ENCODE measurements around the gene TSEN34.
A peak's percentile ranks its signal among the peaks of the same experiment; 100 is the strongest.
"Not testable (repeated sequence)": the region's sequence is repeated elsewhere in the genome, so short reads cannot be mapped to it uniquely, and the experiment has no call there.

TSEN34 gene

GRCh38 chr19:54189145-54189734 lies 1.9 kb upstream of the TSEN34 start, which contains the start of gene MBOAT7:
TSS of gene MBOAT7 (minus strand) at chr19:54189580. CDS start at chr19:54188508, 1,072 bp downstream.
- H3K9me3 ChIP-seq (ENCODE audit: control insufficient read depth, insufficient read depth, low read length) = no peaks in the 10 kb centered on the region
- H3K36me3 ChIP-seq (ENCODE audit: insufficient read depth, low read length) = no peaks in the 10 kb centered on the region
- peak within 1 kb of the TSS; percentile 97 for H3K9ac ChIP-seq (ENCODE audit: low read depth, low read length)
- no peaks in the 10 kb centered on the region; the same call in 1 of the 2 replicates for H3K4me1 ChIP-seq (ENCODE audit: insufficient read depth, low read length)

- Histone ChIP-seq H3K36me3 (ENCODE audit: insufficient read depth, low read length) (no peaks in the 10 kb centered on the region), H3K4me1 (ENCODE audit: insufficient read depth, low read length) (no peaks in the 10 kb centered on the region; the same call in 1 of the 2 replicates), H3K9ac (ENCODE audit: low read depth, low read length) (peak overlapping the region; percentile 97), H3K9me3 (ENCODE audit: control insufficient read depth, insufficient read depth, low read length) (no peaks in the 10 kb centered on the region)
Observed at GRCh38 chr19:54189735-54190502, 1.2 kb upstream of the TSEN34 start.

GRCh38 chr19:54190503-54191010 lies 551 bp upstream of the TSEN34 start:
- no peaks in the 10 kb centered on the region for H3K36me3 ChIP-seq (ENCODE audit: insufficient read depth, low read length)
- H3K9me3 ChIP-seq (ENCODE audit: control insufficient read depth, insufficient read depth, low read length) = no peaks in the 10 kb centered on the region
- H3K4me1 ChIP-seq (ENCODE audit: insufficient read depth, low read length) = no peaks in the 10 kb centered on the region; the same call in 1 of the 2 replicates
- H3K9ac ChIP-seq (ENCODE audit: low read depth, low read length) = peak overlapping the region; percentile 97

DNA sequence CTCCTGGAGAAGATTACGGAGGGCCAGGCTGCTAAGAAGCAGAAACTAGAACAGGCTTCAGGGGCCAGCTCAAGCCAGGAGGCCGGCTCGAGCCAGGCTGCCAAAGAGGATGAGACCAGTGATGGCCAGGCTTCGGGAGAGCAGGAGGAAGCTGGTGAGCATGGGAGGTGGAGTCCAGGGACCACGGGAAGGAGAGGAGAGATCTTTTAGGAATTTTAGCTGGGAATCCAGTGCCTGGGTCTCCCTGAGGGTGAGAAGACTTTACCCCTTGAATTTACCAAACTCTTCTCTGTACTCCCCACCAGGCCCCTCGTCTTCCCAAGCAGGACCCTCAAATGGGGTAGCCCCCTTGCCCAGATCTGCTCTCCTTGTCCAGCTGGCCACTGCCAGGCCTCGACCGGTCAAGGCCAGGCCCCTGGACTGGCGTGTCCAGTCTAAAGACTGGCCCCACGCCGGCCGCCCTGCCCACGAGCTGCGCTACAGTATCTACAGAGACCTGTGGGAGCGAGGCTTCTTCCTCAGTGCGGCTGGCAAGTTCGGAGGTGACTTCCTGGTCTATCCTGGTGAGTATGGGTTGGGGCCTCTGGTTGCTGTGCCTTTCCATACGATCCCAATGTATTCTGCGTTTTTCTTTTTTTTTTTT lies 824 bp downstream of the TSEN34 start:
- no peaks in the 10 kb centered on the region; the same call in 1 of the 2 replicates for H3K36me3 ChIP-seq (ENCODE audit: insufficient read depth, low read length)
- no peaks in the 10 kb centered on the region; the same call in 1 of the 2 replicates for H3K4me1 ChIP-seq (ENCODE audit: insufficient read depth, low read length)
- peak overlapping the region; percentile 97 for H3K9ac ChIP-seq (ENCODE audit: low read depth, low read length)
- H3K9me3 ChIP-seq (ENCODE audit: control insufficient read depth, insufficient read depth, low read length) = no peaks in the 10 kb centered on the region

DNA sequence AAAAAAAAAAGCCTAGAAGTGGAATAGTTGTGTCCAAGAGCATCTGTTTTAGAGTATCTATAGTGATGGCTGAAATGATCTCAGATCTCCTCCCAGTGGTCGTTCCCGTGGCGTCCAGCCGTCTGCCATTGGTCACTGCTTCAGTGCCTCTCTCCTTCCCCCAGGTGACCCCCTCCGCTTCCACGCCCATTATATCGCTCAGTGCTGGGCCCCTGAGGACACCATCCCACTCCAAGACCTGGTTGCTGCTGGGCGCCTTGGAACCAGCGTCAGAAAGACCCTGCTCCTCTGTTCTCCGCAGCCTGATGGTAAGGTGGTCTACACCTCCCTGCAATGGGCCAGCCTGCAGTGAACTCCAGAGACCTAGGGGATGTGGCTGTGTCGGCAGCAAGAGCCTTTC lies 1.9 kb downstream of the TSEN34 start:
- no peaks in the 10 kb centered on the region; the same call in 1 of the 2 replicates for H3K4me1 ChIP-seq (ENCODE audit: insufficient read depth, low read length)
- H3K9me3 ChIP-seq (ENCODE audit: control insufficient read depth, insufficient read depth, low read length) = no peaks in the 10 kb centered on the region
- H3K9ac ChIP-seq (ENCODE audit: low read depth, low read length) = no peak overlapping the region
- H3K36me3 ChIP-seq (ENCODE audit: insufficient read depth, low read length) = no peaks in the 10 kb centered on the region; the same call in 1 of the 2 replicates

- H3K9me3 ChIP-seq (ENCODE audit: control insufficient read depth, insufficient read depth, low read length); H3K9ac ChIP-seq (ENCODE audit: low read depth, low read length); H3K36me3 ChIP-seq (ENCODE audit: insufficient read depth, low read length); H3K4me1 ChIP-seq (ENCODE audit: insufficient read depth, low read length): not testable (repeated sequence)
Observed at GRCh38 chr19:54194463-54194862, 3.4 kb downstream of the TSEN34 start.

DNA sequence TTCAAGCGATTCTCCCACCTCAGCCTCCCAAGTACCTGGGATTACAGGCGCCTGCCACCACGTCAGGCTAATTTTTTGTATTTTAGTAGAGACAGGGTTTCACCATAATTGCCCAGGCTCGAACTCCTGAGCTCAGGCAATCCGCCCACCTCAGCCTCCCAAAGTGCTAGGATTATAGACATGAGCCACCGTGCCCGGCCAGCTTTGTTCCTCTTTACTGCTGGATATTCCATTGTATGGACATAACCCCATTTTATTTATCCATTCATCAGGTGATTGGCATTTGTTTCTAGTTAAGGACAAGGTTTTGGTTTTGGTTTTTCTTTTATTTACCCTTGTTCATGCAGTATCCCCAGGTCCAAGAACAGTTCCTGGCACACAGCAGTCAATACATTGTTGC lies 5.4 kb downstream of the TSEN34 start:
- Histone ChIP-seq H3K4me1 (ENCODE audit: insufficient read depth, low read length) (no peaks in the 10 kb centered on the region; the same call in 1 of the 2 replicates), H3K9ac (ENCODE audit: low read depth, low read length) (no peak overlapping the region), H3K9me3 (ENCODE audit: control insufficient read depth, insufficient read depth, low read length) (no peaks in the 10 kb centered on the region), H3K36me3 (ENCODE audit: insufficient read depth, low read length) (peaks cover 2% of the 10 kb centered on the region; the same call in 1 of the 2 replicates)

GRCh38 chr19:54197121-54197520 lies 6.0 kb downstream of the TSEN34 start:
- Histone ChIP-seq H3K9me3 (ENCODE audit: control insufficient read depth, insufficient read depth, low read length) (no peaks in the 10 kb centered on the region), H3K36me3 (ENCODE audit: insufficient read depth, low read length) (peaks cover 4% of the 10 kb centered on the region; the same call in 1 of the 2 replicates), H3K4me1 (ENCODE audit: insufficient read depth, low read length) (peaks cover 2% of the 10 kb centered on the region; the same call in 1 of the 2 replicates), H3K9ac (ENCODE audit: low read depth, low read length) (no peak overlapping the region)

DNA sequence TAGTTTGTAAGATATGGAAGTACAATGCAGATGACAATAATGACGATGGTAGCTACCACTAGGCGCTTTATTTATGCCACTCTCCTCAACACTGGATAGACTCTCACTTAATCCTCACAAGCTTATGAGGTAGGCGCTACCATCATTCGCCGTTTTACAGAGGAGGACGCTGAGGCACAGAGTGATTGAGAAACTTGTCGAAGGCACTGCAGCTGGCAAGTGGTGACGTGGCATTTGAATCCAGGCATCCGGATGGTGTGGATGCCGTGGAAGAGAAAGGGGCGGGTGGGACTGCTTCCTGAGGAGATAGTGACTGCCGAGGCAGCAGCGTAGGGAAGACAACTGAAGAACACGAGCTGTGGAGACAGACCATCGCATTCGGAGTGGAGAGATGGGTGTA lies 8.3 kb downstream of the TSEN34 start:
- Histone ChIP-seq H3K9me3 (ENCODE audit: control insufficient read depth, insufficient read depth, low read length) (no peaks in the 10 kb centered on the region), H3K36me3 (ENCODE audit: insufficient read depth, low read length) (peaks cover 21% of the 10 kb centered on the region), H3K9ac (ENCODE audit: low read depth, low read length) (no peak overlapping the region), H3K4me1 (ENCODE audit: insufficient read depth, low read length) (peaks cover 15% of the 10 kb centered on the region)

GRCh38 chr19:54201172-54201701 lies 10.1 kb downstream of the TSEN34 start:
- no peaks in the 10 kb centered on the region for H3K9me3 ChIP-seq (ENCODE audit: control insufficient read depth, insufficient read depth, low read length)
- peaks cover 15% of the 10 kb centered on the region for H3K4me1 ChIP-seq (ENCODE audit: insufficient read depth, low read length)
- peaks cover 35% of the 10 kb centered on the region for H3K36me3 ChIP-seq (ENCODE audit: insufficient read depth, low read length)
- peak overlapping the region; percentile 98 for H3K9ac ChIP-seq (ENCODE audit: low read depth, low read length)

DNA sequence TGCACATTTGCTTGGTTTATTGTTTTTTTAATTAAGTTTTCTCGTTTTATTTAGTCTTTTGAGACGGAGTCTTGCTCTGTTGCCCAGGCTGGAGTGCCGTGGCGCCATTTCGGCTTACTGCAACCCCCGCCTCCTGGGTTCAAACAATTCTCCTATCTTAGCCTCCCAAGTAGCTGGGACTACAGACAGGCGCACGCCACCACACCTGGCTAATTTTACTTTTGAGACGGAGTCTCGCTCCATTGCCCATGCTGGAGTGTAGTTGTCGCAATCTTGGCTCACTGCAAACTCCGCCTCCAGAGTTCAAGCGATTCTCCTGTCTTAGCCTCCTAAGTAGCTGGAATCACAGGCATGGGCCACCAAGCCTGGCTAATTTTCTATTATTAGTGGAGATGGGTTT lies 10.9 kb downstream of the TSEN34 start:
- Histone ChIP-seq H3K4me1 (ENCODE audit: insufficient read depth, low read length) (peaks cover 15% of the 10 kb centered on the region), H3K9me3 (ENCODE audit: control insufficient read depth, insufficient read depth, low read length) (no peaks in the 10 kb centered on the region), H3K36me3 (ENCODE audit: insufficient read depth, low read length) (peaks cover 42% of the 10 kb centered on the region), H3K9ac (ENCODE audit: low read depth, low read length) (peak overlapping the region; percentile 98)

DNA sequence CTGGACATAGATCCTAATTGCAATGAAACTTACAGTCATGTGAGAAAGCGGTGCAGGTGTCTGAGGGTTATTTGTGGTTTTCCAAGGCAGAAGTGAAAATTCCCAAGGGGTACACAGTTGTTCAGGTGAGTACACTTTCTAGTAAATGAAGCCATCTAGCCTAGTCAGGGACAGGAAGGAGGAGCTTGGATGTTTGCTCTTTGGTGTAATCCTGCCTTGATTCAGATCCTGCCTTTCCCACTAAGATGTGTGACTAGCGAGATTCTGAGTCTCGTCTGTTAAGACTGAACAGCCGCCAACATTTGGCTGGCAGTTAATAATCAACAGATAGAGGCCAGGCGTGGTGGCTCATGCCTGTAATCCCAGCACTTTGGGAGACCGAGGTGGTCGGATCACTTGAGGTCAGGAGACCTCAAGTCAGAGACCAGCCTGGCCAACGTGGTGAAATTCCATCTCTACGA lies 12.1 kb downstream of the TSEN34 start:
- Histone ChIP-seq H3K4me1 (ENCODE audit: insufficient read depth, low read length) (peaks cover 15% of the 10 kb centered on the region), H3K9me3 (ENCODE audit: control insufficient read depth, insufficient read depth, low read length) (no peaks in the 10 kb centered on the region), H3K36me3 (ENCODE audit: insufficient read depth, low read length) (peaks cover 49% of the 10 kb centered on the region), H3K9ac (ENCODE audit: low read depth, low read length) (peak overlapping the region; percentile 27)

- Histone ChIP-seq H3K36me3 (ENCODE audit: insufficient read depth, low read length) (peaks cover 49% of the 10 kb centered on the region), H3K9me3 (ENCODE audit: control insufficient read depth, insufficient read depth, low read length) (no peaks in the 10 kb centered on the region), H3K9ac (ENCODE audit: low read depth, low read length) (no peak overlapping the region), H3K4me1 (ENCODE audit: insufficient read depth, low read length) (peaks cover 15% of the 10 kb centered on the region)
Observed at GRCh38 chr19:54204767-54205468, 13.8 kb downstream of the TSEN34 start.

Measured in ES-I3 (cell line).